ENCODE data around the gene RNF212.

Gene RNF212

DNA sequence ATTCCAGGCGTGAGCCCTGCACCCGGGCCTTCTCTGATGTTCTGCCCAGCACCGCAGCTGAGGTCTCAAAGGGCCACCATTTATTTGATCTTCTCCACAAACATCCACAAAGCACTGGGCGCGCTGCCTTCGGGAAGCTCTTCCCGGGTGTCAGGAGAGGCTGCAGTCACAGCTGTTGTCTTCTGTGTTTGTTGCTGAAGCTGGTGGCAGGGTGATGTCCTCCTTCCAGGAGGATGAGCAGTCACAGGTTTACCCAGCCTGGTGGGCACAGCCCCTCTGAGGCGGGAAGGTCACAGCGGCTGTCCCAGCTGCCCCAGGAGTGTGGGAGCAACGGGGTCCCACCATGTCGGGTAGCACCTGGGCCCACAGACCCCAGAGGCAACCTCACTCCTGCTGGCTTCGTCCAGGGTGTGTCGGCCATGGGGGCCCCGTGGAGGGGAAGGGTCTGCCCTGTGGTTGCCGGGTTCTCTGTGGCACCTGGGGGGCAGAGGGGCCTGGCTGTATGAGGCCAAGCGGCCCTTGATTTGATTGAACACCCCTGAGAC is 74.3 kb downstream of the RNF212 start:
- no peaks in the 10 kb centered on the region for H3K27me3 Mint-ChIP-seq (ENCODE audit: low read depth)
- no peak overlapping the region for H3K4me3 Mint-ChIP-seq
- no peaks in the 10 kb centered on the region for H3K9me3 Mint-ChIP-seq
- no peaks in the 10 kb centered on the region for H3K36me3 Mint-ChIP-seq (ENCODE audit: low read depth)
- H3K4me1 Mint-ChIP-seq (ENCODE audit: low read depth): no peaks in the 10 kb centered on the region
- H3K27ac Mint-ChIP-seq: no peak overlapping the region

DNA sequence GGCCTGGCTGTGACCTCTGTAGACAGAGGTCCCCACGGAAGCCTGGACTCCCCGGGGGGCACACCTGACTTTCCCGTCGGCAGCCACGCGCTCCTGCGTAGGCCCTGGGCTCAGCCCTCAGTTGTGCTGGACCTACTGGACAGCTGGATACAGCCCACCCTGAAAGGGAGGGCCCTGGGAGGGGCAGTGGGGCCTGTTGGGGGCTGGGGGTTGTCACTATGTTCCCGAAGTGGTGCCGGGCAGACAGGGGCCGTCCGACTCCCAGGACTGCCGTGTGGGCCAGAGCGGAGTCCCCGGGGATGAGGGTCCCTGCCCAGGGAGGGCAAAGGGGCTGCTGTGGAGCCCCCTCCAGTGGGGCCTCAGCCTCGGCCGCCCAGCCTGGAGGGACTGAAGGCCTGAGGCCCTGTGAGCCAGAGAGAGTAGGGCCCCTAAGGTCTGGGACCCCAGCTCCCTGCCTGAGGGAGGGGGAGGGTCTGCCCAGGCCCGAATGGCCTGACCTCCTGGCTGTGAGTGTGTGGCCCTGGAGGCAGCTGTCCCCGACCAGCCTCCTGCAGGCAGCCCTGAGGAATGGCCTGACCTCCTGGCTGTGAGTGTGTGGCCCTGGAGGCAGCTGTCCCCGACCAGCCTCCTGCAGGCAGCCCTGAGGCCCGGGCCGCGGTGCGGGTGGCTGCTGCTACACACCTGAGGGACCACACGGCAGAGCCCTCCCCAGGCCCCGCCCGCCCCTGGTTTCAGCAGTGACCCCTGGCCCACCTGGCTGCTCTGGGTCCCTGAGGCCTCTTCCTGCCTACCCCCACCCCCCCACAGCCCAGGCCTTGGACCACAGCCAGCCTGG is 76.2 kb downstream of the RNF212 start:
- Mint-ChIP-seq H3K4me3 (no peak overlapping the region), H3K27me3 (ENCODE audit: low read depth) (no peaks in the 10 kb centered on the region), H3K9me3 (no peaks in the 10 kb centered on the region), H3K27ac (no peak overlapping the region), H3K36me3 (ENCODE audit: low read depth) (no peaks in the 10 kb centered on the region), H3K4me1 (ENCODE audit: low read depth) (no peaks in the 10 kb centered on the region)

DNA sequence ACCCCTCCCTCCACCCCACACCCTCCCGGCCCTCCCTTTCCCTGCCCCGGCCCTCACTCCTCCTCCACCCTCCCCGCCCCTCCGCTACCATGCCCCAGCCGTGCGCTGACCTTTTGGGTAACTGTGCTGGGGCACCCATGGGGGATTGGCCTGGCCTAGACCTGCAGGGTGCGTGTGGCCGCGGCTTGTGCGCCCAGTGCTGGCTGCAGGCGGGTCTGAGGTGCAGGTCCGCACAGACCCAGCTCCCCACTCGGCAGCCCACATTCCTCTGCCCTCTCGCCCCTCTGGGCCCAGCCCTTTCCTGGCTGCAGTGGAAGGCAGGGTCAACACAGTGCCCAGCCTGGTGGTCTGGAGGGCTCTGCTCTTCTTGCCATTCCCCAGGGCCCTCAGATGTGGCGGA is 77.3 kb downstream of the RNF212 start:
- Mint-ChIP-seq H3K36me3 (ENCODE audit: low read depth) (no peaks in the 10 kb centered on the region), H3K27ac (no peak overlapping the region), H3K4me3 (no peak overlapping the region), H3K27me3 (ENCODE audit: low read depth) (no peaks in the 10 kb centered on the region), H3K9me3 (no peaks in the 10 kb centered on the region), H3K4me1 (ENCODE audit: low read depth) (no peaks in the 10 kb centered on the region)

DNA sequence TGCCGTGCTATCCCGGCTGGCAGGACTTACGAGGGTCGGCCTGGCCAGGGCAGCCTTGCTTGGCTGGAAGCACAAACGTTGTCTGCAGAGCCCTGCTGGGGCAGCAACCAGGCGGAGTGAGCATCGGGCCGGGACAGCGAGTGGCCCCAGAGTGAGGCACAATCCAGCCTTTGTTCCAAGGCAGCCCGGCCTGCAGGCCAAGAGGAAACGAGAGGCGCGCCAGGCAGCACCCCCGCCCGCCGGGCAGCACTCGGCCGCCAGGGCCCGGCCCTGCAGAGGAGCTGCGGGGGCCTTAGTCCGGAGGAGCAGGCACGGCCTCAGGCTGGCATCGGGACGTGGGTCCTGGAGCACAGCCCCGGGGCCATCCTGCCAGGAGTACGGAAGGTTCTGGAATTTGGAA is 77.9 kb downstream of the RNF212 start:
- H3K27me3 Mint-ChIP-seq (ENCODE audit: low read depth): no peaks in the 10 kb centered on the region
- no peaks in the 10 kb centered on the region for H3K9me3 Mint-ChIP-seq
- no peaks in the 10 kb centered on the region for H3K36me3 Mint-ChIP-seq (ENCODE audit: low read depth)
- no peak overlapping the region for H3K27ac Mint-ChIP-seq
- no peak overlapping the region for H3K4me3 Mint-ChIP-seq
- no peaks in the 10 kb centered on the region for H3K4me1 Mint-ChIP-seq (ENCODE audit: low read depth)

DNA sequence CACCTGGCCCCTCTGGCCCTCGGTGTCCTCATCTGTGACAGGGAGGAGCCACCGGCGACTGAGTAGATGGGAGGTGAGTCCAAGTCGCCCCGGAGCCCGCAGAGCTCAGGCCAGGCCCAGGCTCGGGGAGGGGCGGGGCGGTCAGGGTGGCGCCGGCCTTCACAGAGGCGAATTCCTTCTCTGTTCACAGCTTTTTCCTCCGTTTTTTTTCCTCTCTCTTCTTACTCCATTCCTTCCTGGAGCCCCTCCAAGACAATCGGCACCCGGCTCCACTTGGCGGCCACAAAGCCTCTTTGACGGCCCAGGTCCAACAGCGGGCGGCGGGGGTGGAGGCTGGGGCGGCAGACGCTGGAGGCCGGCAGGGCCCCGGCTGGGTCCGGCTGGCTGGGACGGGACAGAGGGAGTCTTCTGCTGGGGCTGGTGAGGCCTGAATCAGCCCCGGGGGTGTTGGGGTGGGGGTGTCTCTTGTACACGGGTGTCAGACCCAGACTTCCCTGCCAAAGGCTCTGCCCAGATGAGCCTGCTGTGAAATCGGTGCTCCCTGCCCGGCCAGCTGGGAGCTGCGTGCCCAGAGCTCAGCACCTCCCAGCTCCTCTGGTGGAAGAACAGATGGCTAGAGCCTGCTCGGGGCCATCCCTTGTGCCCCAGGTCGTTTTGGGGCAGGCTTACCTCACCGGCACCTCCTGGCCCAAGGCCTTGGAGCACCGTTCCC is 79.4 kb downstream of the RNF212 start:
- Mint-ChIP-seq H3K4me1 (ENCODE audit: low read depth) (no peaks in the 10 kb centered on the region), H3K27ac (no peak overlapping the region), H3K4me3 (no peak overlapping the region), H3K27me3 (ENCODE audit: low read depth) (no peaks in the 10 kb centered on the region), H3K9me3 (no peaks in the 10 kb centered on the region), H3K36me3 (ENCODE audit: low read depth) (no peaks in the 10 kb centered on the region)

DNA sequence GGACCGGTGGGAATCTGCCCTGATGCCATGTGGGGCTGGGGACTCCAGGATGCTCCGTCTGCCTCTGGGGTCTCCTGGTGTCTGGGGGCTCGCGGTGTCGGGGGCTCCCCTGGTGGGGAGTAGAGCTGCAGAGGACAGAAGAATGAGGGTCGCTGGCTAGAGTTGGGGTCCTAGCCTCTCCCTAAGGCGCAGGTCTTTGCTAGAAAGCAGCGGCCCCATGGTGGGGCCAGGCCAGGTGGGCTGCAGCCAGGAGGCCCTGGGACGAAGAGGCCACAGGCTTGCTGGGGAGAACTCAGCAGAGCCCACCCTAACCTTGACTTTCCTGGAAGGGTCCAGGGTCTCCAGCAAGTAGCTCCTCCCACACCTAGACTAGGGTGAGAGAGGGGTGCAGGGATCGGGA is 80.5 kb downstream of the RNF212 start:
- Mint-ChIP-seq H3K4me3 (no peak overlapping the region), H3K4me1 (ENCODE audit: low read depth) (no peaks in the 10 kb centered on the region), H3K27ac (no peak overlapping the region), H3K27me3 (ENCODE audit: low read depth) (no peaks in the 10 kb centered on the region), H3K9me3 (no peaks in the 10 kb centered on the region), H3K36me3 (ENCODE audit: low read depth) (no peaks in the 10 kb centered on the region)

DNA sequence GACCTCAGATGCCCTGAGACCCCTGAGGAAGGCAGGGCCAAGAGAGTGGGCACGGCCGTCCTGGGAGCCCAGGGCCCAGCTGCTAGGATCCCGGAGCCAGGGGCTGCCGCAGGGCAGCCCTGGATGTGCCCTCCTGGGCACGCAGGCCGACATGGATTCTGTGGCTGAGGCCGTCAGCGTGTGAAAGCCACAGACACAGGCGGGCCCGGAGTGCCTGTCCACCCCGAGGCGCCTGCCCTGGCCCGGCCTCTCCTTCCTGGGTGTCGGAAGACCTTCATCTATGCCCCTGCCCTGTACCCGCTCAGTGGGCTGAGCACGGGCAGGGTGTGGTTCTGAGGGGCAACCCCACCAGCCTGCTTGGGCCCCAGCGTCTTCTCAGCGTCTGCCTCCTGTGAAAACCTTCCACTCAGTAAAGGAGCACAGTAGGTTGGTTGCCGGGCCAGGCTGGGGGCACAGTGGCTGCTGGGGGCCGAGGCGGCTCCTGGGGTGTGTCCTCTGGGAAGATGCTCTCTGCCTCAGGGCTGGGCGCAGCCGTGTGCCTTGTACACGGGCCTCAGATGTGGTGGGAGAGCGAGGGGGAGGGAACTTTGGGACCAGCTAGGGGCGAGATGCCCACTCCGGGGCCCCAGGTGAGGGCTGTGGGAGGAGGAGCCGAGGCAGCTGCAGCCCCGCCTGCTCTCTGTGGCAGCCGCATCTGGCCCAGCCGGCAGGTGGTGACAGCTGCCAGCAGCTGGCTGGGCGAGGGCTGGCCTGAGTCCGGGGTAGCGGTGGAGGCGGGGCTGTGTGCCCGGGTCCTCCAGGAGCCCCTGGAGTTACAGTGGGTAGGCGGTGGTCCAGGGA is 81.2 kb downstream of the RNF212 start:
- no peaks in the 10 kb centered on the region for H3K4me1 Mint-ChIP-seq (ENCODE audit: low read depth)
- H3K36me3 Mint-ChIP-seq (ENCODE audit: low read depth): no peaks in the 10 kb centered on the region
- H3K27ac Mint-ChIP-seq: no peak overlapping the region
- H3K27me3 Mint-ChIP-seq (ENCODE audit: low read depth): no peaks in the 10 kb centered on the region
- H3K9me3 Mint-ChIP-seq: no peaks in the 10 kb centered on the region
- no peak overlapping the region for H3K4me3 Mint-ChIP-seq

DNA sequence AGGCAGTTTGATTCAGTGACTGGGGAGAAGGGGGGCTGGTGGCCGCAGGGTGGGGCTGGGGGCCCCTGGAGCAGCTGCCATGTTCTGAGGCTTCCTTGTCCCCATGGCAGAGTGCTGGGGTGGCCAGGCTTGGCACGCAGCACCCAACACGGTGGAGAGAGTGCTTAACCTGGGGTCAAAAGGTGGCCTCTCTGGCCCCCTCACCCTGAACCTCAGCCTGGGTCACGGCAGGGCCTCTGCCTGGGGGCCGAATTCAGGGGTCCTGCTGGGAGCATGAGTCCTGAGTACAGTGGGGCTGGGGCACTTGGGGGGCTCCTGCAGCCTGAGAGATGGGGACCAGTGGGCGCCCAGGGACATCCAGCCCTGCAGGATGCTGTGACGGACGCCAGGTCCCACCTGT is 82.0 kb downstream of the RNF212 start:
- no peaks in the 10 kb centered on the region for H3K36me3 Mint-ChIP-seq (ENCODE audit: low read depth)
- no peak overlapping the region for H3K27ac Mint-ChIP-seq
- H3K9me3 Mint-ChIP-seq: no peaks in the 10 kb centered on the region
- no peak overlapping the region for H3K4me3 Mint-ChIP-seq
- no peaks in the 10 kb centered on the region for H3K27me3 Mint-ChIP-seq (ENCODE audit: low read depth)
- H3K4me1 Mint-ChIP-seq (ENCODE audit: low read depth): no peaks in the 10 kb centered on the region

DNA sequence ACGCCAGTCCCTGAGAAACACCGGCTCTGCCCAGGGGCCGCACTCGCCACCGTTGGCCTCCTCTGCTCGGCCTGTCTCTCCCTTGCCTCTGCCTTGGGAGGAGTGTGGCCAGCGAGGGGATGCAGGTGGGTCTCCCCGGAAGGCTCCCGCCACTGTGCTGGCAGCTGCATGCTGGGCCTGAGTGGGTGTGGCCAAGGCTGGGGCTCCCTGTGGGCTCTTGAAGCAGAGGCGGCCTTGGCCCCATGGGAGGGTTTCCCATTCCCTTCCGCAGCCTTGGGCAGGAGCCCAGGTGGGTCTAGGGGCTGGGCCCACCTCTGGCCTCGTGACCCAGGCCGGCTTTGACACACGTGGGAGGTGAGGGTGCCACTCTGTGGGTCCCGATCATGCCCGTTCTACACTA is 82.8 kb downstream of the RNF212 start:
- no peak overlapping the region for H3K27ac Mint-ChIP-seq
- H3K27me3 Mint-ChIP-seq (ENCODE audit: low read depth): no peaks in the 10 kb centered on the region
- no peaks in the 10 kb centered on the region for H3K9me3 Mint-ChIP-seq
- peaks cover 6% of the 10 kb centered on the region for H3K4me1 Mint-ChIP-seq (ENCODE audit: low read depth)
- no peaks in the 10 kb centered on the region for H3K36me3 Mint-ChIP-seq (ENCODE audit: low read depth)
- no peak overlapping the region for H3K4me3 Mint-ChIP-seq

DNA sequence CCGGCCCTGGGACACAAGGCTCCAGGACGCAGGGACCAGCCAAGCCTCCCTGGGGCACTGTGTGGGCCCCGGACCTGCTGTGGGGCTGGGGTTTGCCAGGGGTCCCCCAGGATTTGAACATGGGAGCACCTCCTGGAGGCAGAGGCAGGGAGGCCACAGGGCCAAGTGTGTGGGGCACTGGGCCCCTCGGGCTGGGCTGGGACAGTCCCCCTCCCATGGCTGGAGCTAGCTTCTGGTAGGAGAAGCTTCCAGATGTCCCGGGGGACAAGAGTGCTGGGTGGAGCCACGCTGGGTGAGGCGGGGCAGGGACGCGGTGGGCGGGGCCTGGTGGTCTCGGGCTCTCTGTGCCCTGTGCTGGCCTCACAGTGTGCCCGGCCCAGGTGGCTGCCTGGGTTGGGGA is 83.3 kb downstream of the RNF212 start:
- Mint-ChIP-seq H3K4me3 (no peak overlapping the region), H3K9me3 (no peaks in the 10 kb centered on the region), H3K27me3 (ENCODE audit: low read depth) (no peaks in the 10 kb centered on the region), H3K36me3 (ENCODE audit: low read depth) (peaks cover 2% of the 10 kb centered on the region), H3K27ac (no peak overlapping the region), H3K4me1 (ENCODE audit: low read depth) (peaks cover 6% of the 10 kb centered on the region)

DNA sequence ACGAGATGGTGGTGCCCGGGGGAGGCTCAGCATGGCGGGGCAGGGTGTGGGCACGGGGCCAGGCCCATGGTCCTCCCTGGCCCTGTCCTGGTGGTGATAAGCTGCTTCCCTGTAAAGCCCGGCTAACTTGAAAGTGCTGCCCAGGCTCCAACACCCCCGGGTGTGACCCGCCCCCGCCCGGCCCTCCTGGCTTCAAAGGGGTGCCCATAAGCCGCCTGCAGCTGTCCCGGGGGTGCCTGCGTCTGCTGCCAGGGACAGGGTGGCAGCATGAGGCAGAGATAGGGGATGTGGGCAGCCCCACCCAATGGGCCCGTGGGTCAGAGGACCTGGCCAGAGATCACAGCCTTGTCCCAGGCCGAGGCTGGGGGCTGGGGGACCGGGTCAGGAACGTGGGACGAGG is 83.8 kb downstream of the RNF212 start:
- Mint-ChIP-seq H3K27me3 (ENCODE audit: low read depth) (no peaks in the 10 kb centered on the region), H3K9me3 (no peaks in the 10 kb centered on the region), H3K4me3 (no peak overlapping the region), H3K36me3 (ENCODE audit: low read depth) (peaks cover 2% of the 10 kb centered on the region), H3K4me1 (ENCODE audit: low read depth) (peaks cover 6% of the 10 kb centered on the region), H3K27ac (no peak overlapping the region)

DNA sequence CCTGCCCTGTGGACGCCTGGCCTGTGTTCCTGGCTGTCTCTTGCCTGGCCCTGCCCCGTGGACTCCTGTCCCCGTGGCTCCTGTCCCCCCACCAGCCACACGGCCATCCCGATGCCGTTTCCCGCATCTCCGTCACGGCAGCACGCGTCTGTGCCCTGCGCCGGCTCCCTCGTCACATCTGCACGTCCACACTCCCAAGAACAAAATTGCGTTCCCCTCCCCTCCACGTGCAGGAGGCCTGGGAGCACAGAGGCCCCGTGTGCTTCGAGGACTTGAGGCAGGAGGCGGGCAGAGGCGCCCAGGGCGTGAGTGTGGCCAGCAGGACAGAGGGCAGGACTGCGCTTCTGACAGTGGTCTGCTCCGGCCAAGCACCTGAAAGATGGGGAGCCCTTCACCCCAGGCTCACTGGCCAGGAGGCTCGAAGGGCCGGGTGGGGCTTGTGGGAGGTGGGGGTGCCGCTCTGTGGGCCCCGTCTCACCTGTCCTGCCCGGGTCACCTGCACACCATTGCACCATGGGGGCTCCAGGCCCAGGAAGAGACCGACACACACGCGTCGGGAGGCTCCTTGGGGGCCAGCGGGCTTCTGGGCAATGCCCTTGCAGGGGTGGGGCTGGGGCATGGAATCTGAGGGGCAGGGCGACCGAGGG is 84.7 kb downstream of the RNF212 start:
- Mint-ChIP-seq H3K27me3 (ENCODE audit: low read depth) (no peaks in the 10 kb centered on the region), H3K36me3 (ENCODE audit: low read depth) (peaks cover 2% of the 10 kb centered on the region), H3K4me3 (no peak overlapping the region), H3K4me1 (ENCODE audit: low read depth) (peaks cover 6% of the 10 kb centered on the region), H3K27ac (no peak overlapping the region), H3K9me3 (no peaks in the 10 kb centered on the region)

DNA sequence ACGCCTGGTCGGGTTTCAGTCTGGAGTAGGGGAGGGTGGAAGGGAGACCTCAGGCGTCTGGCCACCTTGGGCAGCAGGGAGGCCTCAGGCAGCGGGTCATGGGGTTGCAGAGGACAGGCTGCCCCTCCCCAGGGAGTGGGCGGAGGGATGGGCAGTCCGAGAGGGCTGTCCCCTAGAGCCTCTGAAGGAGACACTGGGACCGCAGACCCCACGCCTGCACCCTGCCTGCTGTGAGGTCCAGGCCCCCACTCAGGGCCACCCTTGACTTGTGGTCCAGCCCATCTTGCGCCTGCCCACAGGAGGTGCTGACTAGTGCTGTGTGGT is 85.5 kb downstream of the RNF212 start:
- Mint-ChIP-seq H3K4me3 (no peak overlapping the region), H3K27me3 (ENCODE audit: low read depth) (no peaks in the 10 kb centered on the region), H3K4me1 (ENCODE audit: low read depth) (peaks cover 6% of the 10 kb centered on the region), H3K9me3 (no peaks in the 10 kb centered on the region), H3K36me3 (ENCODE audit: low read depth) (peaks cover 2% of the 10 kb centered on the region), H3K27ac (no peak overlapping the region)

DNA sequence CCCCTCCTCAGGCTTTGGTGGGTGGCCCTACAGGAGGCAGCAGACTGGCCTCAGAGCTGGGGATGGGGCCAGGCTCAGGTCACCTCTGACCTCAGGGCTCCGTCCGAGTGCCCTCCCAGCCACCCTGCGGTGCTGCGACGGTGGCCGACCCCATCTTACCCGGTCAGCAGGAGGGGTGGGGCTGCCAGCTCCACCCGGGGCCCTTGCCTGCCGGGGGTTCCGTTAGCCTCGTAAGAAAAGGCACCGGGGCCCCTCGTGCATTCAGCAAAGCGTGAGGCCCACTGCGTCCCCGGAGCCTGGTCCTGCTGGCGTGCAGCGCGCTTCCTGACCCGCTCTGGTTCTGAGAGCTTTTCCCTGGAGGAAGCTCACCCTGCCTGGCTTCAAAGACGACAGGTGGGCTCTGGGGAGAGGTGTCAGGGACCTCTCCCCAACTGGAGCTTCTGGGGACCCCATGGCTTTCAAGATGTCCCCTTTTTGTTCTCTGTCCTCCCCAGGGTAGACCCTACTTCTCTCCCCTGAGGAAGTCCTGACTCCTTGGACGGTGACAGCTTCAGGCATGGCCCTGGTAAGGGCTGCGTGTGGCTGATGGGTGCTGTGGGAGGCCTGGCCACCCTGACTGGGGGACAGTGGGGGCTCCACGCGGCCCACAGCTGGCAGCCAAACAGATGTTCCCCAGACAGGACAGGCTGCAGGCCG is 86.0 kb downstream of the RNF212 start:
- Mint-ChIP-seq H3K27ac (no peak overlapping the region), H3K27me3 (ENCODE audit: low read depth) (no peaks in the 10 kb centered on the region), H3K9me3 (no peaks in the 10 kb centered on the region), H3K36me3 (ENCODE audit: low read depth) (peaks cover 2% of the 10 kb centered on the region), H3K4me3 (no peak overlapping the region), H3K4me1 (ENCODE audit: low read depth) (peaks cover 6% of the 10 kb centered on the region)
